WTC11 (cell line): ENCODE measurements around the gene STH. TPM values are rescaled to one million over a fixed set of nuclear protein-coding genes. Genes with fewer than 3 reads are reported as not detected.
"Not testable (repeated sequence)": the region's sequence is repeated elsewhere in the genome, so short reads cannot be mapped to it uniquely, and the experiment has no call there.

Experiments used
- ATAC-seq: fragments of 200-7000 bp; cut with Tn5 transposase; 2 replicates; pipeline ENCODE4 v1.10.0; 2021; ENCODE audit warnings: mild to moderate bottlenecking, moderate library complexity
- CTCF ChIA-PET: fragments of 300-600 bp; sonication (Branson Sonifier 250); formaldehyde crosslinking; loops from one replicate; lab custom pipeline; 2021; ENCODE audit warnings: antibody characterized with exemption; lab: Charles Lee
- POLR2A ChIA-PET: fragments of 350-600 bp; sonication (Branson Sonifier 250); formaldehyde crosslinking; loops from one replicate; lab custom pipeline; 2021; ENCODE audit warnings: antibody characterized with exemption; lab: Charles Lee
- DNase-seq: peaks from one replicate; pipeline ENCODE4 v3.0.0; 2021; ENCODE audit warnings: low spot score
- H3K27ac Mint-ChIP-seq: 2 replicates; pipeline ENCODE4 v1.8.0; 2021; ENCODE audit warnings: mixed read lengths
- H3K27me3 Mint-ChIP-seq: 2 replicates; pipeline ENCODE4 v1.8.0; 2021; ENCODE audit warnings: low read depth, mild to moderate bottlenecking, moderate library complexity, mixed read lengths
- H3K36me3 Mint-ChIP-seq: 2 replicates; pipeline ENCODE4 v1.8.0; 2021; ENCODE audit warnings: mixed read lengths
- H3K4me1 Mint-ChIP-seq: 2 replicates; pipeline ENCODE4 v1.8.0; 2022; ENCODE audit warnings: mixed read lengths
- H3K4me3 Mint-ChIP-seq: 2 replicates; pipeline ENCODE4 v1.8.0; 2021; ENCODE audit warnings: mild to moderate bottlenecking, moderate library complexity, mixed read lengths
- H3K9me3 Mint-ChIP-seq: 2 replicates; pipeline ENCODE4 v1.8.0; 2021; ENCODE audit warnings: mixed read lengths
- AR ChIP-seq: fragments of 250-450 bp; sonication (Bioruptor Pico); IDR thresholded peaks from 2 replicates; pipeline ENCODE4 v1.9.0; 2021; ENCODE audit warnings: mild to moderate bottlenecking
- ATF6 ChIP-seq: sonication (generic); formaldehyde crosslinking; IDR thresholded peaks from 2 replicates; pipeline ENCODE4 v1.8.1; 2023; ENCODE audit warnings: mild to moderate bottlenecking, missing genetic modification reagents
- CDX4 ChIP-seq: fragments of 250-450 bp; sonication (Bioruptor Pico); IDR thresholded peaks from 2 replicates; pipeline ENCODE4 v1.9.0; 2021; ENCODE audit warnings: moderate library complexity, mild to moderate bottlenecking, inconsistent platforms, borderline replicate concordance
- E2F4 ChIP-seq: sonication (generic); formaldehyde crosslinking; IDR thresholded peaks from 2 replicates; pipeline ENCODE4 v1.8.1; 2022; ENCODE audit warnings: low read depth, mild to moderate bottlenecking, moderate library complexity, missing genetic modification reagents, borderline replicate concordance
- ESRRA ChIP-seq: sonication (generic); formaldehyde crosslinking; IDR thresholded peaks from 2 replicates; pipeline ENCODE4 v1.8.1; 2022; ENCODE audit warnings: mild to moderate bottlenecking, missing genetic modification reagents, borderline replicate concordance
- GRHL2 ChIP-seq: fragments of 250-450 bp; sonication (Bioruptor Pico); IDR thresholded peaks from 2 replicates; pipeline ENCODE4 v1.8.0; 2022; ENCODE audit warnings: mild to moderate bottlenecking, moderate library complexity; ENCODE audit not compliant: insufficient replicate concordance, severe bottlenecking
- HMGXB4 ChIP-seq: sonication (generic); formaldehyde crosslinking; IDR thresholded peaks from 2 replicates; pipeline ENCODE4 v1.8.1; 2023; ENCODE audit warnings: mild to moderate bottlenecking, moderate library complexity, missing genetic modification reagents
- MYBL2 ChIP-seq: sonication (generic); formaldehyde crosslinking; IDR thresholded peaks from 2 replicates; pipeline ENCODE4 v1.8.1; 2023; ENCODE audit warnings: mild to moderate bottlenecking, moderate library complexity, missing genetic modification reagents
- NFYB ChIP-seq: sonication (generic); formaldehyde crosslinking; conservative IDR thresholded peaks from 2 replicates; pipeline ENCODE4 v1.8.0; 2022; ENCODE audit warnings: low read depth, missing genetic modification reagents
- PREB ChIP-seq: sonication (generic); formaldehyde crosslinking; IDR thresholded peaks from 2 replicates; pipeline ENCODE4 v1.8.1; 2022; ENCODE audit warnings: mild to moderate bottlenecking, missing genetic modification reagents, moderate library complexity, borderline replicate concordance
- PRRX2 ChIP-seq: fragments of 250-450 bp; sonication (Bioruptor Pico); IDR thresholded peaks from 2 replicates; pipeline ENCODE4 v1.8.0; 2021; ENCODE audit warnings: mild to moderate bottlenecking
- SP1 ChIP-seq: sonication (generic); formaldehyde crosslinking; conservative IDR thresholded peaks from 2 replicates; pipeline ENCODE4 v1.8.1; 2022; ENCODE audit warnings: missing genetic modification reagents
- TEAD4 ChIP-seq: sonication (generic); formaldehyde crosslinking; IDR thresholded peaks from 2 replicates; pipeline ENCODE4 v1.8.0; 2022; ENCODE audit warnings: mild to moderate bottlenecking, missing genetic modification reagents
- ZNF396 ChIP-seq: fragments of 250-450 bp; sonication (Bioruptor Pico); IDR thresholded peaks from 2 replicates; pipeline ENCODE4 v1.8.0; 2021; ENCODE audit warnings: mild to moderate bottlenecking, moderate library complexity, borderline replicate concordance
- ZNF416 ChIP-seq: fragments of 250-450 bp; sonication (Bioruptor Pico); IDR thresholded peaks from 2 replicates; pipeline ENCODE4 v1.9.0; 2021; ENCODE audit warnings: mild to moderate bottlenecking, inconsistent platforms
- total RNA-seq: library from RNA; stranded (reverse); gene quantifications from 3 replicates; pipeline ENCODE4 v1.2.3, GENCODE V29; 2021

The STH gene
- total RNA-seq, 1 experiment from 2014 or later = not detected

GRCh38 chr17:45956090-45956489, 43.0 kb upstream of the STH start (continued):
- TF ChIP-seq HMGXB4 (CRISPR knock-in tag) (no peak), ATF6 (no peak)

GRCh38 chr17:45956746-45957145, 42.3 kb upstream of the STH start:
- H3K4me3 Mint-ChIP-seq, DNase-seq, H3K36me3 Mint-ChIP-seq, H3K9me3 Mint-ChIP-seq, H3K27ac Mint-ChIP-seq, H3K27me3 Mint-ChIP-seq, POLR2A ChIA-PET, ATAC-seq, H3K4me1 Mint-ChIP-seq: not testable (repeated sequence)
- CTCF ChIA-PET = interaction anchor here (2.3 kb wide), 1 partner anchor 15 kb away, joined by 9 read pairs; no protein-coding TSS in a partner anchor

- ChIA-PET CTCF (interaction anchor here (0.9 to 1.1 kb wide), 2 partner anchors 9 to 13 kb away, joined by 3 to 4 read pairs; no protein-coding TSS in a partner anchor), POLR2A (no interaction called here)
- Mint-ChIP-seq H3K4me3 (no peak overlapping the region), H3K27me3 (no peaks in the 10 kb centered on the region), H3K36me3 (no peaks in the 10 kb centered on the region), H3K4me1 (no peaks in the 10 kb centered on the region), H3K9me3 (no peaks in the 10 kb centered on the region), H3K27ac (no peak overlapping the region)
- no peak for DNase-seq
- no peak for TF ChIP-seq ZNF396 (CRISPR knock-in tag)
- no peak for TF ChIP-seq SP1 (CRISPR knock-in tag)
- no peak for TF ChIP-seq AR (CRISPR knock-in tag)
- TF ChIP-seq NFYB (CRISPR knock-in tag) = no peak
- TF ChIP-seq CDX4 (CRISPR knock-in tag) = no peak
- TF ChIP-seq PREB = no peak
- no peak for TF ChIP-seq ZNF416
- TF ChIP-seq TEAD4 (CRISPR knock-in tag) = no peak
- TF ChIP-seq MYBL2 = no peak
- TF ChIP-seq GRHL2 = no peak
- TF ChIP-seq E2F4 (CRISPR knock-in tag) = no peak
- no peak for TF ChIP-seq ESRRA (CRISPR knock-in tag)
- TF ChIP-seq PRRX2 = no peak
- ATAC-seq = no peak
Observed at GRCh38 chr17:45958307-45958706, 40.7 kb upstream of the STH start.
